Epithelial cell of proximal tubule (primary cell): ENCODE measurements around the gene FBXL13. TPM values are rescaled to one million over a fixed set of nuclear protein-coding genes. Genes with fewer than 3 reads are reported as not detected.
A peak's percentile ranks its signal among the peaks of the same experiment; 100 is the strongest.
"Not testable (repeated sequence)": the region's sequence is repeated elsewhere in the genome, so short reads cannot be mapped to it uniquely, and the experiment has no call there.

Experiments used
- DNase-seq: peaks from one replicate; pipeline ENCODE4 v3.0.0-alpha.2; 2011; ENCODE audit warnings: low read depth
- H3K4me3 ChIP-seq: 2 replicates; pipeline ENCODE4 v1.5.1; 2011; ENCODE audit warnings: low read depth, mild to moderate bottlenecking, low read length
- total RNA-seq: library from RNA; depleted of rRNA; stranded (reverse); fragments of >200 nt; gene quantifications from 2 replicates; pipeline ENCODE4 v1.2.3, GENCODE V29; 2015
- TF ChIP-seq, protein P1 (sequence below): conservative IDR thresholded peaks from 2 replicates; pipeline ENCODE4 v1.5.1; 2012; ENCODE audit warnings: low read depth, mild to moderate bottlenecking, low read length

Gene FBXL13
- total RNA-seq, 1 donor from 2014 or later: 1.6 TPM

DNA sequence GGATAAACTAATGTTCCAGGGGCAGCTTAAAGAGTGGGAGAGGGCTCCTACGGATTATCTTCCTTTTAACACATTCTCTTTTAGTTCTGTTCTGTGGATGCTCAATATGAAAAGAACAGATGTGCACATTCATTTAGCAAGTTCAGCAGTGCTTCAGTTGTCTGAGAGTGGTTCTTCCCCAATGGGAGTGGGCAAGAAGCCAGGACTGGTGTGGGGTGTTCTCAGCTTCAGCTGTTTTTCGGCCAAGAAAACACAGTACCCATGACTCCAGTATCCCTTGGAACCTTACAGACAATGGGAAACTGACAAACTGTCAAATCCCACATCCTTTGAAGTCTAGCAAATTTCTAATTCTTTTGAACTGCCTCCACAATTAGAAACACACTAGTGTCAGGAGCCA lies 233.3 kb downstream of the FBXL13 start:
- DNase-seq: no peak
- no peak overlapping the region for H3K4me3 ChIP-seq

DNA sequence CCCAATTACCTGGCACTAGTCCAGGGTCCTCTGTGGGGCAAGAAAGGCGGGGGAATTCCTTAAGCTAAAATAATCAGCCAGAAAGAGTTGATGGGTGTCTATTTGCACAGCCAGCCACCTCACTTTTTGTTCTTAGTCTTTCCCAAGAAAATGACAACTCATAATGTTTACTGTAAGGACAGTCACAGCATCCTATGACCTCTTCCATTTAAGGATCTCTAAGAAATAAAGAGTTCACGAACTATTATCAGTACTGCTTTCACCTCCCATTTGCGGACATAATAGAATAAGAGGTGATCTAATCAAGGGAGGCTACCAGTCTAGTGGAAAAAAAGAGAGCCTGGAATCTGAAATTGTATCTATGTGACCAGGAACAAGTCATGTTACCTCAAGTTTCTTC lies 234.2 kb downstream of the FBXL13 start:
- TF ChIP-seq, protein P1, sequence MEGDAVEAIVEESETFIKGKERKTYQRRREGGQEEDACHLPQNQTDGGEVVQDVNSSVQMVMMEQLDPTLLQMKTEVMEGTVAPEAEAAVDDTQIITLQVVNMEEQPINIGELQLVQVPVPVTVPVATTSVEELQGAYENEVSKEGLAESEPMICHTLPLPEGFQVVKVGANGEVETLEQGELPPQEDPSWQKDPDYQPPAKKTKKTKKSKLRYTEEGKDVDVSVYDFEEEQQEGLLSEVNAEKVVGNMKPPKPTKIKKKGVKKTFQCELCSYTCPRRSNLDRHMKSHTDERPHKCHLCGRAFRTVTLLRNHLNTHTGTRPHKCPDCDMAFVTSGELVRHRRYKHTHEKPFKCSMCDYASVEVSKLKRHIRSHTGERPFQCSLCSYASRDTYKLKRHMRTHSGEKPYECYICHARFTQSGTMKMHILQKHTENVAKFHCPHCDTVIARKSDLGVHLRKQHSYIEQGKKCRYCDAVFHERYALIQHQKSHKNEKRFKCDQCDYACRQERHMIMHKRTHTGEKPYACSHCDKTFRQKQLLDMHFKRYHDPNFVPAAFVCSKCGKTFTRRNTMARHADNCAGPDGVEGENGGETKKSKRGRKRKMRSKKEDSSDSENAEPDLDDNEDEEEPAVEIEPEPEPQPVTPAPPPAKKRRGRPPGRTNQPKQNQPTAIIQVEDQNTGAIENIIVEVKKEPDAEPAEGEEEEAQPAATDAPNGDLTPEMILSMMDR: no peak
- DNase-seq: no peak
- H3K4me3 ChIP-seq: no peak overlapping the region

More for the DNA sequence above, 233.3 kb downstream of the FBXL13 start:
- TF ChIP-seq, protein P1: no peak

DNA sequence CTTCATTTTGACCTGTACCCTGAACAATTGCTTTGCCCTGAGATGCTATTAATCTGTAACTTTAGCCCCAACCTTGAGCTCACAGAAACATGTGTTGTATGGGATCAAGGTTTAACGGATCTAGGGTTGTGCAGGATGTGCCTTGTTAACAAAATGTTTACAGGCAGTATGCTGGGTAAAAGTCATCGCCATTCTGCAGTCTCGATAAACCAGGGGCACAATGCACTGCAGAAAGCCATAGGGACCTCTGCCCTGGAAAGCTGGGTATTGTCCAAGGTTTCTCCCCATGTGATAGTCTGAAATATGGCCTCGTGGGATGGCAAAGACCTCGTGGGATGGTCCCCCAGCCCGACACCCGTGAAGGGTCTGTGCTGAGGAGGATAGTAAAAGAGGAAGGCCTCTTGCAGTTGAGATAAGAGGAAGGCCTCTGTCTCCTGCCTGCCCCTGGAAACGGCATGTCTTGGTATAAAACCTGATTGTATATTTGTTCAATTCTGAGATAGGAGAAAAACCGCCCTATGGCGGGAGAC lies 236.0 kb downstream of the FBXL13 start:
- not testable (repeated sequence) for H3K4me3 ChIP-seq, DNase-seq

DNA sequence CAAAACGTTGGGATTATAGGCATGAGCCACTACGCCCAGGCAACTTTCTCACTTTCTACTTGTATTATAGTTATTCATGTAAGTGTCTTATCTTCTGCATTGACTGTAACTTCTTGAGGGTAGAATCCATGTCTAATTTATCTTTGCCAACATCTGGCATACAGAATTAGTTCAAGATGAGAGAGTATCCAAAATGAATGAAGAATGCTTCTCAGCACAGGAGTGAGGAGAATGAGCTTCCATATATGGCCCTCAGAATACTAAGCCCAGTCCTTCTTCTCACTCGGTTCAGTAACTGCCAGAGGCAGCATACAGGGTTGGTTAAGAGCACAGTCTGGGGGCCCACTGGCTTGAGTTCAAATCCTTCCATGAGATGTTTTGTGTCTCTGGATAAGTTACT lies 236.8 kb downstream of the FBXL13 start:
- no peak for DNase-seq
- TF ChIP-seq, protein P1: no peak
- H3K4me3 ChIP-seq: no peak overlapping the region

DNA sequence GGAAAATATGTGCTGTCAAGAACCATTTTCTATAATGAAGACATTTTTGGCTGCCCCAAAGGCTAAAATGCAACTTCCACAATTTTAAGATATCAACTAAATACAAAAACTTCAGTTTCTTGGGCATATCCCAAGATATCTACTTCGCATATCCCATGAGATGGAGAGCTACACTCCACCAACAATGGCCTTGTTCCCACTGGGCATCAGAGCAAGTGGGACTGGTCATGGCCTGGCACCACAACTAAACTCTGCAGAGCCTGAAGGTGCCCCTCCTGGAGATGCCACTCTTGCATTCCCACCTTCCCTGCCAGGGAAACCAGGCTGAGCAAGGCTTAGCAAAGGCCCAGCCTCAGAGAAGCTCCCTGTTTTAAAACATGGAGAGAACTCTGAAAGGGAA lies 237.6 kb downstream of the FBXL13 start:
- TF ChIP-seq, protein P1: no peak
- DNase-seq: no peak
- no peak overlapping the region for H3K4me3 ChIP-seq

DNA sequence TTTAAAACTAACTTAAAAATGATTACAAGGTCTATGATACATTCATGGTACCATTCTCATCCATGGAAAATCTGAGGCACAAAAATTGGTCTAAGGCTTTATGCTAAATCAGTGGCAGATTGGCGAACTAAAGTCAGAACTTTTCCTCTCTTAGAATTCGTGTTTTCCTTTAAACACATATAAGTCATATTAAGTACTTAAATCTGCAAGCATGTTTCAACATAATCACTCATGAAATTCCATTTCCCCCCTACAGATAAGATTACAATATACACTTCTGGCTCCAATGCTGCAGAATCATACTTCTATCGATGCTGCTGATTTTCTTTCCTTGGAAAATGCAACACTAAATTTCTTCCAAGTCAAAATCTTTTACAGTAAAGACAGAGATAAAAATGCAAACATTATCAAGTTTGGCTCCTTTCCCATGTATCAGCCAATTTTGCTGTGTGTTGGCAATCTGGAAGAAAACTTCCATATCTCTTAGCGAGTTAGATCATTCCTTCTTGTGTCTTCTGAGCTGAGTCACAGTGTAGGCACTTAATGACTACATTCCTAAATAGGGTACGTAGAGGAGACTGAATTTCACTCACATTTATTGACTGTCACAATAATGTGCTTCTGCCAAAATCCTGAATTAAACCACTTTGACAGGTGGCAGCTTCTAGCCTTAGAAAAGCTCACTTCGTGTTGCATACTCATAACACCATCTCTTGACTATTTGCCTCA lies 238.2 kb downstream of the FBXL13 start:
- DNase-seq: no peak

DNA sequence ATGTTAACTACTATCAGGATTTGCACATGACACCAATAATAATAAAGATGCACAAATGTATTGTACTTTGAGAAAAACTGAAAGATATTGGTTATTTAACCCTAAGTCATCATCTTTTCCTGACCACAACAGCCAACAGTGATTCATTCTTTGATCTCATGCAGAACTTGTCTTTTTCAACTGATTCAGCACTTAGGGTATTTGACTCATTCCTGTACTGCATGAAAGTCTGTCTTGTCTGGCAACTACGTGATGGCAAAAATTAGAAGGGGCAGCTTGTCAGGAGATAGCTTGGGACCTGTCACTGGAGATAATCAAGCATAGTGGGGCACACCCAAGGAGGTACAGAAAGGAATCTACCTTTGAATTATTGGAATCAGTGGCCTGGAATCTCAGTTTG lies 239.6 kb downstream of the FBXL13 start:
- H3K4me3 ChIP-seq: no peak overlapping the region
- DNase-seq: peak; percentile 85
- TF ChIP-seq, protein P1: no peak

More for the DNA sequence above, 238.2 kb downstream of the FBXL13 start:
- TF ChIP-seq, protein P1: no peak
- no peak overlapping the region for H3K4me3 ChIP-seq
